ENCODE results near the gene CCT7. TPM values are rescaled to one million over a fixed set of nuclear protein-coding genes. Genes with fewer than 3 reads are reported as not detected.

CCT7 gene
- total and polyA plus RNA-seq, 8 donors = 124 to 243 (median 147) TPM

DNA sequence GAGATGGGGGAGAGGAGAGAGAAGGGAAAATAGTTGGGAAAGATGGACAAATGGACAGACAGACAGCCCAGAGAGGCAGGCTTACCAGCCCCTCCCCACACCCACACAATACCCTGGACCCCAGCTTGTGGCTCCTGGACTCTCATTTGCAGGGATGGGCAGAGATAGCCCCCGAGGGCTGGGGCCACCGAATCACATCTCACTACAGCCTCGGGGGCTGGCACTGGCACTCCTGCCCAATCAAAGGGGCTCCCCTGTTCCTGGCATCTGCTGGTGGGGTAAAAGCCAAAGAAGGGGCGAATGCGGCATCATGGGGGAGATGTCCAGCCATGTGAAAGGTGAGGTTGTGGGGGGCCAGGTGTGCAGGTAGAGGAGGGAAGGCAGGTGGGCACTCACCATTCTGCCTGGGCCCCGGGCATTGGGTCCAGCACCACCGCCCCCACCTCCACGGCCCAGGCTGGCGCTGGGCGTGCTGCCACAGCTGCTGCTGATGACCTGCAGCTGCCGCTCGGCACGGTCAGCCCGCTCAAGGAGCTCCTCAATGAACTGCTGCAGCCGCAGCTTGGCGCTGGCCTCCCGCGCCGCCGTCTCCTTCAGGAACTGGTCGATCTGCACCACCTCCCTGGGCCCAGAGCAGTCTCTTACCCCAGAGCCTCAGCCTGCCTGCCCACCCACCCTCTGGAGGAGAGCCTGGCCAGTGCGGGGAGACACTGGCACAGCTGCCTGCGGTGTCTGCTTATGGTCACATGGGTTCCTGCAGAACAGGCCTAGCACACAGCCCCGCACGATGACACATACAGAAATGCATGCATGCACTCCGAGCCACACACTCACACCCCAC is 32.2 kb downstream of the CCT7 start:
- no peak for TF ChIP-seq EP300 (IDR thresholded peaks at IDR 0.05)
- TF ChIP-seq POLR2A (IDR thresholded peaks at IDR 0.05) = no peak
- TF ChIP-seq, protein P1, sequence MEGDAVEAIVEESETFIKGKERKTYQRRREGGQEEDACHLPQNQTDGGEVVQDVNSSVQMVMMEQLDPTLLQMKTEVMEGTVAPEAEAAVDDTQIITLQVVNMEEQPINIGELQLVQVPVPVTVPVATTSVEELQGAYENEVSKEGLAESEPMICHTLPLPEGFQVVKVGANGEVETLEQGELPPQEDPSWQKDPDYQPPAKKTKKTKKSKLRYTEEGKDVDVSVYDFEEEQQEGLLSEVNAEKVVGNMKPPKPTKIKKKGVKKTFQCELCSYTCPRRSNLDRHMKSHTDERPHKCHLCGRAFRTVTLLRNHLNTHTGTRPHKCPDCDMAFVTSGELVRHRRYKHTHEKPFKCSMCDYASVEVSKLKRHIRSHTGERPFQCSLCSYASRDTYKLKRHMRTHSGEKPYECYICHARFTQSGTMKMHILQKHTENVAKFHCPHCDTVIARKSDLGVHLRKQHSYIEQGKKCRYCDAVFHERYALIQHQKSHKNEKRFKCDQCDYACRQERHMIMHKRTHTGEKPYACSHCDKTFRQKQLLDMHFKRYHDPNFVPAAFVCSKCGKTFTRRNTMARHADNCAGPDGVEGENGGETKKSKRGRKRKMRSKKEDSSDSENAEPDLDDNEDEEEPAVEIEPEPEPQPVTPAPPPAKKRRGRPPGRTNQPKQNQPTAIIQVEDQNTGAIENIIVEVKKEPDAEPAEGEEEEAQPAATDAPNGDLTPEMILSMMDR (IDR thresholded peaks at IDR 0.05) = no peak
- TF ChIP-seq POLR2AphosphoS5 (IDR thresholded peaks at IDR 0.05) = no peak
- DNase-seq = no peak
- H3K4me1 ChIP-seq = peaks cover 11 to 17% (median 12%) of the 10 kb centered on the region in 4 donors
- H3K27me3 ChIP-seq = peaks cover 0 to 49% (median 12%) of the 10 kb centered on the region in 3 donors
- no peak overlapping the region for H3K27ac ChIP-seq
- H3K4me3 ChIP-seq = no peak overlapping the region
- H3K36me3 ChIP-seq = peaks cover 0 to 9% (median 2%) of the 10 kb centered on the region in 4 donors
- WGBS, 5 donors = 87 to 96% (median 90%) methylated on average over 10 to 26 of the region's 26 CpGs
- no peaks in the 10 kb centered on the region for H3K9me3 ChIP-seq
- intact Hi-C loops (cut with DNase I; ENCODE audit: low total_unique reads) = no loop called here

DNA sequence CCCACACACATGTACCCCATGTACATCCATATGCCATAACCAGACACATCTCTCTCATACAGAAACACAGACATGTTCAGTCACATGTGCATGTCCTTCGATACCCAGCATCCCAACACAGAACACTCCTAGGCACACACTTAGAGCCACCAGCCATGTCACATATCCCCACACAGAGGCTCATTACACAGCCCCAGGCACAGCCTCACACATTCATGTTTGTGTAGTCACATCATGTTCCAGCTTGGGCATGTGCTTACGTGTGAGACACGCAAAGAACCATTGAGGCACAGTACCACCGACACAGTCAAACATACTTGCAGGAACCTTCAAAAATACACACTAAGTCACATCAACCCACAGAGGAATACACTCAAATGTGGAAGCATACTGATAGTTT is 32.9 kb downstream of the CCT7 start:
- Histone ChIP-seq H3K27ac (no peak overlapping the region), H3K27me3 (peaks cover 0 to 50% (median 12%) of the 10 kb centered on the region in 3 donors), H3K4me1 (peaks cover 11 to 17% (median 12%) of the 10 kb centered on the region in 4 donors), H3K4me3 (no peak overlapping the region), H3K9me3 (no peaks in the 10 kb centered on the region), H3K36me3 (peaks cover 0 to 9% (median 2%) of the 10 kb centered on the region in 4 donors)
- intact Hi-C loops (cut with DNase I; ENCODE audit: low total_unique reads) = no loop called here
- no peak for TF ChIP-seq POLR2AphosphoS5 (IDR thresholded peaks at IDR 0.05)
- 95 to 99% (median 98%) methylated on average over 4 of the region's 4 CpGs for WGBS, 5 donors
- DNase-seq = no peak

DNA sequence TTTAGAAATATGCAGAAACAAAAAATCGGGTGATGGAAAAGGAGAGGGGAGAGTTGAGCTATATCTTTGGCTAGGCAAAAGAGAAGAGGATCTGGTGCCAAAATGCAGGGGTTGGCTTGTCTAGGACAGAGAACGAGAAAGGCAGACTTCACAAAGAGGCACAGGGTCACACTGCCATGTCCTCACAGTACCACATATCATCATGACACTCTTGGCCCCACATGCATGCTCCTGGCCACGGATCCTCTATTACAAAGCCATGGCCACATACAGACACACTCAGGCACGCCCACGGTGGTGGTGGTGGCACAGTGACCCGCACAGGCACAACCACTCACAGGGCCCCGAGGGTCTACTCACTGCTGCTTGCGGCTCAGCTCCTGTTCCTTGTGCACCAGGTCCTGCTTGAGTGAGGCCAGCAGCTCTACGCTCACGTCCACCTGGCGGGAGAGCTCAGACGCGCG is 34.3 kb downstream of the CCT7 start:
- TF ChIP-seq EP300 (IDR thresholded peaks at IDR 0.05) (no peak), POLR2A (IDR thresholded peaks at IDR 0.05) (no peak), POLR2AphosphoS5 (IDR thresholded peaks at IDR 0.05) (no peak)
- TF ChIP-seq, protein P1 (IDR thresholded peaks at IDR 0.05) = no peak
- Histone ChIP-seq H3K9me3 (no peaks in the 10 kb centered on the region), H3K4me1 (peaks cover 11 to 17% (median 12%) of the 10 kb centered on the region in 4 donors), H3K36me3 (peaks cover 0 to 5% (median 2%) of the 10 kb centered on the region in 4 donors), H3K27me3 (peaks cover 0 to 50% (median 12%) of the 10 kb centered on the region in 3 donors), H3K27ac (no peak overlapping the region), H3K4me3 (peak overlapping the region; percentile 31 to 51 (median 36))
- no peak for DNase-seq
- intact Hi-C loops (cut with DNase I; ENCODE audit: low total_unique reads) = no loop called here
- WGBS, 5 donors = 22 to 51% (median 35%) methylated on average over 13 to 14 of the region's 14 CpGs

DNA sequence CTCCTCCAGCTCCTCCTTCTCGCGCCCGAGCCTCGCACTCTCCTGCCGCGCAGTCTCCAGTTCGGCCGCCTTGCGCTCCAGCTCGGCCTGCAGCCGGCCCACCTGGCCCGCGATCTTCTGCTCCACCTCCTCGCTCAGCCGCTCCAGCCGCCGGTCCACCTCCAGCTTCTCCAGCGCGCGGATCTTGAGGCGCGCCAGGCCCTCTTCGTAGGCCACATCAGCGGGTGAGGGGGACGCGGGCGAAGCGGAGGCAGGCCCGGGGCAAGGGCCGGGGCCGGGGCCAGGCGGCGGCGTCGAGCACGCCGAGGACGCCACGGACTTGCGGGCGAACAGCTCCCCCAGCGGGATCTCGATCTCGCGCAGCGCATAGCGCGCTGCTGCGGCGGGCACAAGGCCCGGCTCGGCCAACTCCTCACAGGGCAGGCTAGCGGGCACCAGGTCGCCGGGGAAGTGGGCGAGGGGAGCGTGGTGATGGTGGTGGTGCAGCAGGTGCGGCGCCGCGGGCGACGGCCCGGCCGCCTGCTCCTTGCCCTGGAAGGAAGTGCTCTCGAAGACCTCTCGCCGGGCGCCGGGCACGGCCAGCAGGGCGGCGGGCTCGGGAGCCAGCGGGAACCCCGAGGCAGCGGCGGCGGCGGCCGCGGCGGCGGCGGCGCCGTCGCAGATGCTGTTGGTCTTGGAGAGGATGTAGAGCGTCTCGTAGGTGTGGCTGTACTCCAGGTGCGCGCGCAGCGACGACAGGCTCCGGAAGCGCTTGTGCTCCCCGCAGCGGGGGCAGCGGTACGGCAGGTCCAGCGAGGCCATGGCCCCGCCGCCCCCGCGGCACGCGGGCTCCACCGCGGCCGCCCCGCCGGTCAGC is 35.0 kb downstream of the CCT7 start:
- H3K27me3 ChIP-seq = peaks cover 0 to 50% (median 12%) of the 10 kb centered on the region in 3 donors
- intact Hi-C loops (cut with DNase I; ENCODE audit: low total_unique reads) = no loop called here
- peaks cover 11 to 17% (median 12%) of the 10 kb centered on the region in 4 donors for H3K4me1 ChIP-seq
- peaks cover 0 to 3% (median 0%) of the 10 kb centered on the region in 4 donors for H3K36me3 ChIP-seq
- TF ChIP-seq, protein P1 (IDR thresholded peaks at IDR 0.05) = peak in 1 of 7 experiments; percentile 5
- TF ChIP-seq POLR2A (IDR thresholded peaks at IDR 0.05) (no peak), POLR2AphosphoS5 (IDR thresholded peaks at IDR 0.05) (peak in 1 of 3 donors; percentile 15)
- peak; percentile 69 to 85 for DNase-seq
- peak overlapping the region in 1 of 5 donors; percentile 45 for H3K27ac ChIP-seq
- peak overlapping the region; percentile 31 to 51 (median 36) for H3K4me3 ChIP-seq
- WGBS, 5 donors = 5 to 38% (median 13%) methylated on average over 36 to 113 of the region's 113 CpGs
- peaks cover 0 to 6% (median 0%) of the 10 kb centered on the region in 4 donors for H3K9me3 ChIP-seq
